GM21786 (cell line): ENCODE results near the gene GMDS.

Experiments used
- ATAC-seq: cut with Tn5 transposase; IDR thresholded peaks from one replicate; pipeline ENCODE4 v1.9.1; 2021; ENCODE audit not compliant: unreplicated experiment

Gene GMDS

GRCh38 chr6:1610497-1611321 is 634.7 kb downstream of the GMDS start:
- ATAC-seq, result no peak

DNA sequence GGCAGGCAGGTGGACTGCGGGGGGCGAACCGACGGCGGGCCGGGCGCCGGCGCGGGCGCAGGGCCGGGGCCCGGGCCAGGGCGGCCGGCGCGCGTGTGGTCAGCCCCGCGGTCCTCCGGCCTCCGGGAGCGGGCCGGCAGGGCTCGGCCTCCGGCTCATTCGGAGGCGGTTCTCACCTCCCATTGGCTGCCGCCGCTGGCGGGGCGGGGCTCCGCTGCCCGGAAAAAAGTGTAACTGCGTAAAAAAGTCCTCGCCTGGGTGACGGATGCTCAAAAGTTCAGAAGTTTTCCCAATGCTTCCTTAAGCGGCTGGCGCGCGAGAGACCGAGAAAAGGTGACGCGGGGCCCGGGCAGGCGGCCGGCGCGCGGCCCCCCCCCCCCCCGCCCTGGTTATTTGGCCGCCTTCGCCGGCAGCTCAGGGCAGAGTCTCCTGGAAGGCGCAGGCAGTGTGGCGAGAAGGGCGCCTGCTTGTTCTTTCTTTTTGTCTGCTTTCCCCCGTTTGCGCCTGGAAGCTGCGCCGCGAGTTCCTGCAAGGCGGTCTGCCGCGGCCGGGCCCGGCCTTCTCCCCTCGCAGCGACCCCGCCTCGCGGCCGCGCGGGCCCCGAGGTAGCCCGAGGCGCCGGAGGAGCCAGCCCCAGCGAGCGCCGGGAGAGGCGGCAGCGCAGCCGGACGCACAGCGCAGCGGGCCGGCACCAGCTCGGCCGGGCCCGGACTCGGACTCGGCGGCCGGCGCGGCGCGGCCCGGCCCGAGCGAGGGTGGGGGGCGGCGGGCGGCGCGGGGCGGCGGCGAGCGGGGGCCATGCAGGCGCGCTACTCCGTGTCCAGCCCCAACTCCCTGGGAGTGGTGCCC is 635.5 kb downstream of the GMDS start, which contains the start of gene FOXC1:
Gene FOXC1, plus strand, starts transcription at position 268 of the 849 bp plus-strand sequence. Its CDS starts 531 bp downstream, at position 799.
- ATAC-seq, result no peak

DNA sequence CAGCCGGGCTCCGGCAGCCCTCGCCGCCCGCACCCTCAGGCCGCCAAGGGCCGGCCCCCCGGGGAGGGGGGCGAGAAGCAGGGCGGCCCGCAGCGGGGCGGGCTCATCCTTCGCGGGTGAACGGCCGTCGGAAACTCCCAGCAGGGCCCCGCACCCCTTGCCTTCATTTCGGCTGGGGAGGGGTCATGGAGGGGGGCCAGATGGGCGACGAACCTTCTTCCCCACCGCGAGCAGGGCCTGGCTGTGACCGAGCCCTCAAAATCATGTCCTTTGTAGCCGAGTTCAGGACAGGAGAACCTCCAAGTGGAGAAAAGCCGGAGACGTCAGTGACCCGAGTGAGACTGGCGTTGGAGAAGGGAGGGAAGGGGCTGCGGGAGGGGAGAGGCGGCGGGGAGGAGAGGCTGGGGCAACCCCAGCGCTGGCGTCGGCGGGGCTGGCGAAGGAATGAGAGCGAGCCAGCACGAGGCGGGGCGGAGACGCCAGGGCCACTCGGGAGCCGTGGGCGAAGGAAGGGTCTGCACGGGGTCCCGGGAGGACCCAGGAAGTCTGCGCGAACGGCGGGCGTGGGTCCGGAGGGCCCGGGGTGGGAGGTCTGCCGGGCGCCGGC is 636.3 kb downstream of the GMDS start:
- ATAC-seq, result no peak

DNA sequence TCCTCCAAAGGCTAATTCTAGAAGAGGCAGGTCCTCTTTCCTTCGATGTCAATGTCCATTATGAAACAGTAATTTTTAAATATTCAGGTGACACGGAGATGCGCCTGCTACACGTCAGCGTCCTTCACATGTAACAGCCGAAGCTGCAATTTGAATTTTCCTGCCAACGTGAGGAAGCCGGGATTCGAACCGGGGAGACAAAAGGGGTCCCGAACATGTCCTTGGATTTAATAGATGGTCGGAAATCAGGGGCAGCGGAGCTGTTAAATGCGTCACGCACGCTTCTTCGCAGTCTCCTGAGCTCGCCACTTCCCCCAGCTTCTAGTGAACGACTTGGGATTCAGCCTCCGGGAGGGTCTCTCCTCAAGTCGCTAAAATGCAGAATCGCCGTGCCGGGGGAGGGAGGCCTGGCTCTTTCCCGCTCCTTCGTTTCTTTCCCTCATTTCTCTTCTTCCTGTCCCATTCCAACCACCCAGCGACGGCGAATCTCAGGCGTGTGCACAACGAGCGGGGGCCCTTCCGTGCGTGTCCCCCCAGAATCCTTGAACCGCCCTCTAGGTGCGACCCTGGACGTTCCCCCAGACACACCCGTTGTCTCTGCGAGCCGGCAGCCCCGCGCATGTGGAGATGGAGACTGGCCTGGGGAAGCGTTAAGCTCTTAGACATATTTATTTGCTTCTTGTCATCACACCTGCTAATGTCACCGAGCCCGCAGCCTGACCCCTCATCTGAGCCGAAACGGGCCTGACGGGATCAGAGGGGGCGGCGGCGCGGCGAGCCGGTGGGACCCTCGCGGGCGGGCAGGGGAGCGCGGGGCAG is 637.0 kb downstream of the GMDS start:
- no peak for ATAC-seq

DNA sequence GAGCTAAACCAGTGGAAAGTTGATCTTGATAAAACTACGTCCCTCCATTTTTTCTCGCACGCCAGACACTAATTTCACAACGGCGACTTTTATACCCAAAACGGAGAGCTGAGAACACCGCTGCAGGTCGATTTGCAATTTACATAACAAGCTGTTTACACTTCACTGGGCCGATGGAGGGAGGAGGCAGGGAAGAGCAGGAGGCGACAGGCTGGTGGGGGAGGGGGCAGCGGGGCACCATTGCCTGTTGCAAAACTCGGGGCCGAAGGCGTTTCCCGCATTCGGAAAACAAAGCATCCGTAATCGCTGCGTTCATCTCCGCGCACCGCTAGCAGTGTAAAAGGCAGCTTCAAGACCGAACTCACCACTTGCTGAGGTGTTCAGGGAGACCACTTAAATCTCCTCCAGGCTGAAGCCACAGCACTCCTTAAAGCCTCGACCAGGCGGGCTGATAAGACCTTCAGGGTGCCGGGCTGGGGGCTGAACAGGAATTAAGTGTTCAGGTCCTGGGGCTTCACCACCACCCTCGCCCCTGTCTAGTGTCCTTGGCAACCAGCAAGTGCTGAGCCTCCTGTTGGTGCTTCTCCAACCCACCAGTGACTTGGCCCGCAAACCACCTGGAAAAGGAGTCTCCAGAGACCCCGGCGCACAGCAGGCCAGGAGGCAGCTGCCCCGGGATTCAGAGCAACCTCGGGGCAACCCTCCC is 637.7 kb downstream of the GMDS start:
- ATAC-seq, result no peak

- ATAC-seq, result no peak
Measured at GRCh38 chr6:1606780-1607515, 638.5 kb downstream of the GMDS start.

DNA sequence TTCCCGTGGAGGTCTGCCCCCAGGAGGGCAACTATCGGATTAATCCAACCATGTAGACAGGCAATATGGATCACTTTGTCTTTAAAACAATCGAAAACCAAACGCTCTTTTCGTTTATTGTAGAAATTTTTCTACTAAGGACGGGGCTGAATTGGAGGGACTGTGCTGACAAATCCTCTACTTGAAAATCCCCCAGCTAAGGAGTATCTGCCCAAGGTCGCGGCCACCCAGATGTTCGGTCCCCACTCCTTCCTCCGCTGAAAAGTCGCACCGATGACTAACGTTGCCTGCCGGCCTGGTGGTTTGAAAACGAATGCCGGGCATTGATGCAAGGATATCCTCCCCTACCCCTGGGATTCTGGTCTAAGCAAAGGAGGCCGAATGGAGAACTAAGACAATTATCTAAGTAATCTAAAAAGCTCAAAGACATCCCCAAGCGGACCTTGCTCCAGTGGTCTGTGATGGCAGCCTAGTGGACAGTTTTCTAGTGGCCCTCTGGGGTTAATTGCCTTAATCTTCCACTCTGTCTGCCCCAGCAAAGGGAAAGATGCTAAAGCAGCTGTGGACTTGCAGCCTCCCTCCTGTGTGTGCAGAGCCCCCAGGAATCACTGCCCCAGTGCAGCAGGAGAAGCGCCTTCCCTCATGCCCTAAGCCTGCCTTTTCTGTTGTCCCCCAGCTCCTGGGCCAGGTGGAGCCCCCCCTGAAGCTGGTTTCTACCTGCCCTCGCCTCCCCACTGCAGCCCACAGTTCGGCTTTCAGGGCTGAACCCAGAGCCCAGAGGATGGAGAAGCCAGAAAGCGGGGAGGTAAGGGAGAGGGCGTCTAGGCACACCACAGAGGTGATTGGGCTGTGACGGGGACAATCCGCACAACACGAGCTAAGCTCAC is 639.3 kb downstream of the GMDS start:
- ATAC-seq, result no peak

DNA sequence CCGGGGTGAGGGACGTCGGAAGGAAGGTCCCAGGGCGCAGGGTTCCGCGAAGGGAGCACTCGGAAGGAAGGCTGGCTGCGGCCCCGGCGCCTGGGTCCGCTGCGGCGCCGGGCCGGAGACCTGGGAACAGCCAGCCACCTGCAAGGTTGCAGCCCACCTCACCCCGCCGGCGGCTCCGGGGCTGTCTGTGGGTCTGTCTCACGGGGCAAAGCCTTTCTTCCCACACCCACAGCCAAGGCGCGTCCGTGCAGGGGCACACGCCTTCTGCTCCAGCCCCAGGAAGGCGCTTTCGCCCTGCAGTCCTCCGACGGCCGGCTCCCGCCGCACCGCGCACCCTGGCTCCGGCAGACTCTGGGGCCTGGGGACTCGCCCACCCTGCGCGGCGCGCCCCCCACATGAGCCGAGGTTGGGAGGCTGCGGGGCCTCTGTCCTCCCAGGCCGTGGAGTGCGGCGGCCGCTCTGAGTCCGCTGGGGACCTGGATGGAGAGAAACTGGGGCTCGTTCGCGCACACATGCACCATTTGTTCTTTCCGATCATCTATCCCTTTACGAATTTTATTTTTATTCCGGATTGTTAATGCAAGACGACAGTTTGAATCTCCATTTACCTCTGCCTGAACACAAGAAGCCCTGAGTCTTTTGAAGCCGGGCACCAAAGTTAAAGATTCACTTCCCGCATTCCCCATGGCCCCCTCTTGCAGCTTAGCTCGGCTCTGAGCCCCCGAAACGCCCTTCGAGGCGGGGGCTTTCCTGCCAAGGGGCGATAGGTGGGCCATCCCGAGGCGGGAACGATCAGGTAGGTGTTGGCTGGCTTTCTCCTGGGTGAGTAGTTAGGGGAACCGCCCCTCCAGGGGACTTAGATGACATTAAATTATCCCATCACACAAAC is 640.2 kb downstream of the GMDS start:
- ATAC-seq, result no peak

GRCh38 chr6:1604158-1605003 is 641.0 kb downstream of the GMDS start:
- peak; percentile 60 for ATAC-seq

- ATAC-seq, result no peak
Measured at GRCh38 chr6:1603708-1604107, 641.7 kb downstream of the GMDS start.

- ATAC-seq, result no peak
Measured at GRCh38 chr6:1602049-1602713, 643.2 kb downstream of the GMDS start.

DNA sequence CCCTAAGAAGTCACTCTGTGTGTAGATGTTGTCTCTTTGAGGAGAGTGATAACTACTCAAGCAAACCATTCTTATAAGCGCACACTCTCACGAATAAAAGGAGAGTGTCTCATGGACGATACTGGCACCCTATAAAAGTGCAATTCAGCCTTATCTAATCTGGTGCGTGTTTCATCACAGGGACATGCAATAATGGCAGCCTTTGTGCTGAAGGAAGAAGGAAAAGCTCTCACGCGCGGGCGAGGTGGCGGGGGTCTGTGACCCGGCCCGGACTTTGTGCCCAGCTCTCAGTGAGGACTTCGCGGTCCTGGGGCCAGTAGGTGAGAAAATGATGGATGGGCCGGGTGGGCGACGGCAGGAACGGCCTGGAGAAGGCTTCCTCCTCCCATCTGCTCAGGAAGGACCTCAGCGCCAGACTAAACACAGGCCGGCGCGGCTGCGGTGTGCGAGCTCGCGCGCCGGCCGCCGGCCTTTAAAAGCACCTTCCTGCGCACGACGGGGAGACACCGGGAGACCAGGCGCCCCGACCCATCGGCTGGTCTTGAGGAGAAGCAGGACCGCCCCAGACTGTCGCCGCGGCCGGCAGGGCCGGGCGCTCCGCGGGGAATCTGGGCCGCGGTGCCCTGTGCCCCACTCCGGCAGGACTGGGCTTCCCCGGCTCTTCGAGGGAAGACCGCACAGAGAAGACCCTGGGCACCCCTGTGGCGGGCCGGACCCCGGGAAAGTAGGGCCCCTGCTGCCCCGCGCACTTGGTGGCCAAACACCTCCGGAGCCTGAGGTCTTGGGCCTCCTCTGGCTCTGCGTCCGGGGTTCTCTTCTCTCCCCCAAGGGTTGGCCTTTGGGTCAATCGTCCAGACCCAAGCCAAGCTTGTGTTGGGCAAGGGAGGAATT is 644.0 kb downstream of the GMDS start:
- ATAC-seq, result no peak

- no peak for ATAC-seq
Measured at GRCh38 chr6:1600764-1601157, 644.6 kb downstream of the GMDS start.

- no peak for ATAC-seq
Measured at GRCh38 chr6:1600063-1600763, 645.2 kb downstream of the GMDS start.
